CD4-positive, alpha-beta T cell treated with Interleukin-17A for 4 hours (primary cell): ENCODE measurements around the gene CUEDC2.

Experiments used
- DNase-seq: peaks from one replicate; pipeline ENCODE4 v3.0.0-alpha.2; 2020; ENCODE audit warnings: mixed read lengths

CUEDC2 gene

DNA sequence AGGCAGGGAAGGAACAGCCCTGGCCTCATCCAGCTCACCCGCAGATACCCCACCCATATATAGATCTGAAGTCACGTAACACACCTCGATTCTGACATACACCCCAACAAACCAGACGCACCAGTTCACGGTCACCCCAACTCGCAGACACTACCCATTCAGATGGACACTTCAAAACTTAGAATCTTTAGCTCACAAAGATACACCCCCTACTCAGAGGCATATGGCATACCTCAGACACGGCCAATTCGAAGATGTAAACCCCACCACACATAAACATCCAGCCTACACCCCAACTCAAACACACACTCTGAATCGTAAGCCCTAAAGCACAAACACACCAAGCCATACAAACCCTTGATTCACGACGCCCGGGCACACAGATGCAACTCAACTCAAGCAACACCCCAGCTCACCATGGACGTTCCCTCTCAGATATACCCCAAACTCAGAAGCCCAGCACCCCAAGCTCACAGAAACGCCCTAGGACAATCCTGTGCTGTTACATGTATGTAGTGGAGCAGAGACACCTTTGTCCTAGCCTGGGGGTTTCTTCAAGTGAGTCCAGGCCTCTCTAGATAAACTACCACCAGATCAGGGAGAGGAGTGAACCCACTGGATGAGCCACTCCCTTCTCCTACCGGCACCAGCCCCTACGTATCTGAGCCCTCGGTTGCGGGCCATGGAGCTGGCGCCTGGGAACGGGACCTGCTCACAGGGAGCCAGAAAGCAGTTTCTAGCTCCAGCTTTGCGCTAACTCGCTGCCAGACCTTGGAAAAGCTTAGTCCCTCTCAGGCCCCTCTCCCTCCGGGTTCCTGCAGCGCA lies 22.6 kb downstream of the CUEDC2 start:
- no peak for DNase-seq

- peak; percentile 88 for DNase-seq
These were observed 23.4 kb downstream of the CUEDC2 start for GRCh38 chr10:102408728-102409603.

DNA sequence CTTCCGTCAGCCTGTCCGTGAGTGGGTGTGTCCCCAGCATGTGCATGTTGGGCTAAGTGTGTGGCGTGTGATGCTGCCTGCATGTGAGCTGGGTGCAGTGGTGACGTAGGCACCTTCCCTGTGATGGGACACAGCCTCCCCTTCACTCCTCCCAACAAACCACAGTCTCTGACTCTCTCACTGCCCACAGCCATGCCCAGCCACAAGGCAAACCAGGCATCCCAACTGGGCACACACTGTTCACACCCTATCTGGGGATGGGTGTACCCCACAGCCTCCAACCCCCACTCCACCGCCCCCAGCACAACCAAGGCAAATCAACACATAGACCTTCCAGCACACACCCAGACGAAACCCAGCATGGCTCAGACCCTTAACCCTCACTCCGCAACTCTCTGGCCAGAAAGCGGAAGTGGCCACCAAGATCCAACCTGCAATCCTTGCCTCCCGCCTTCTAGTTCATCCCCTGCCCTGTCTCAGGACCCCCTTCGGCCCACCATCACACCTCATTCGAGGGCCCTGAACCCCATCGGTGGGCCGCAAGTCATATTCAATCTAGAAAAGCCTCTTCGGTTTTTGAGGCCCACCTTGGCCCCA lies 24.1 kb downstream of the CUEDC2 start:
- DNase-seq, result no peak

- DNase-seq, result no peak
These were observed 24.8 kb downstream of the CUEDC2 start for GRCh38 chr10:102407425-102408130.

DNA sequence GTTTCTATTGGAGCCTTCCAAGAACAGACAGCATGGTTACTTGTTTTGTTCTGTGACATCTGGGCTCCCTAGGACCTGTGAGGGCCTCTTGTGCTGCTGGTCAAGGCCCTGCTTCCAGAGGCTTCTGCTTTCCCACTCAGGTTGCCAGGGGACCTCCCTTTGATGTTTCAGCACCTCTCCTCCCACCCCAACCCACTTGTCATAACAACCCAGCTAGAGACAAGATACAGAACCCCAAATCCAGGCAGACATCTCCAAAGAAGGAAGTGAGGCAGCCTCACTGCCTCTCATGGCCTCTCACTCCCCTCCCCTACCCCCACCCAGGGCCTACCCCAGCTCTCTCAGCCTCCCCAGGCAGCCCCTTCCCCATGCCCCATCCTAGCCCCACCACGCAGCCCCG lies 25.6 kb downstream of the CUEDC2 start:
- DNase-seq, result no peak

- DNase-seq, result no peak
These were observed 26.7 kb downstream of the CUEDC2 start for GRCh38 chr10:102405632-102406031.

DNA sequence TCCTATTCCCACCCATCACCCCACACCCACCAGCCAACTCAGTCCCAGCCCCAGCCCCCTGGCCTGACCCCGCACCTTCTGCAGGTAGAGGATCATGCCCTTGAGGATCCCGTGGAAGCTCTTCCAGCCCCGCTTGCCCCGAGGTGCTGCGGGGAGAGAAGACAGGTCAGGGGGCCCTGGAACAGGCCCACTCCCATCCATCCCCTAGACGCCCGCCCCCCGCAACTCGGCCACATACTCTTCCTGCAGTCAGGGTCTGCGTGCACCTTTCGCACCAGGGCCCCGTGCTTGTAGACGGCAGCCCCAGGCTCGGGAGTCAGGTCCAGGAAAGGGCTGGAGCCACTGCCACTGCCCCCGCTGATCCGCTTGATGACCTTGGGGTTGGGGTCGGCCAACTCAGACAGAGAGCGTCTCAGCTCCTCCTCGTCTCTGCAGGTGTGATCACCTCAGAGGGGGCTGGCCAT lies 27.2 kb downstream of the CUEDC2 start:
- no peak for DNase-seq

DNA sequence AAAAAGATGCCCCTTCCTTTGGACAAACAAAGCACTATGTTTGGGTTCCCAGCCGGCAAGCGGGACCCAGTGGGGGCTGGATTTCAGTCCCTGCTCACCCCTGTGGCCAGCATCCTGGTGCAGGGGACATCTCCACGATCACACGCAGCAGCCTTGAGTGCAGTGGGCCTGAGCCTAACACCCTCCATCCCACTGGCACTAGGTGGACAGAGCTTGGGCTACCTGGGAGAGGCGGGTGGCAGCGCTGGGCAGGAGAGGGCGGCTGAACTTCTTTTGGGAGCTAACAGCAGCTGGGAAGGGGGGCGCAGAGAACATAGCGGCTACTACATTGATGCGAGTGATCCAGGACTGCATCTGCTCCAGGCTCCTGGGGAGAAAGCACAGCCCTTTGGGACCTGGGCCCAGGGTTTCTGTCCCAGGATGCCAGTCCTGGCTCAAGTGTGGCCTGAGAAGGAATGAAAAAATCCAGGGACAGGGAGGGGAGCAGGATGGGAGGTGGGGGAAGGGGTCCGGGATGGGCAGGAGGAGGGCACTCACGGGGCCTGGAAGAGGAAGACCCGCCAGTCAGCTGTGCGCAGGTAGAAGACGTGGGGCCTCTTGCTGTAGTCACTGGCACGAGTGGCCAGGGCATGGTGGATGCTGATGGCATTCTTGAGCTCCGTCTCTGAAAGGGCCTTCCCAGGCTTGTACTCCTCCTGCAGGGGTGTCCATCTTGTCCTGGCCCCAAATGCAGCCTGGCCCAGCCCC lies 27.8 kb downstream of the CUEDC2 start:
- DNase-seq, result no peak

DNA sequence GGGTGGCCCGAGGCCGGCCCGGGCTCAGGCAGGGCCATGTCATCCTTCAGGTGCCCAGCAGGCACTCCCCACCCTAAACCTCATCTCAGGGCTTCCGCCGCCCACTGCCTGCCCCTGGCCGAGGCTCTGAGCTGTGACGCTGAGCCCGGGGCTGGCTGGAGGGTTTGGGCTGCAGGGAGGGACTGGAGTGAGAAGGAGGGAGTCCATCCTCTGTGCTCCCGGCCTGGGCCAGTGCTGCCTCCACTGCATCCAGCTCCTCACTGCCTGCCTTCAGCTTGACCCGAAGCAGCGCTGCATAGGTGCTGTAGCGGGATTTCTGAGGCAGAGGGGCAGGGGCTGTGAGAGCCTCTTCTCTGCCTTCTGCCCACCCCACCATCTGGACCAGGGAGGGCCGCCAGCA lies 29.3 kb downstream of the CUEDC2 start:
- no peak for DNase-seq

GRCh38 chr10:102402512-102402896 lies 29.9 kb downstream of the CUEDC2 start:
- DNase-seq, result no peak

GRCh38 chr10:102401735-102402511 lies 30.5 kb downstream of the CUEDC2 start:
- DNase-seq, result no peak

- no peak for DNase-seq
These were observed 31.1 kb downstream of the CUEDC2 start for GRCh38 chr10:102401342-102401654.

- DNase-seq, result no peak
These were observed 31.6 kb downstream of the CUEDC2 start for GRCh38 chr10:102400598-102401341.

- no peak for DNase-seq
These were observed 32.3 kb downstream of the CUEDC2 start for GRCh38 chr10:102400076-102400475.

DNA sequence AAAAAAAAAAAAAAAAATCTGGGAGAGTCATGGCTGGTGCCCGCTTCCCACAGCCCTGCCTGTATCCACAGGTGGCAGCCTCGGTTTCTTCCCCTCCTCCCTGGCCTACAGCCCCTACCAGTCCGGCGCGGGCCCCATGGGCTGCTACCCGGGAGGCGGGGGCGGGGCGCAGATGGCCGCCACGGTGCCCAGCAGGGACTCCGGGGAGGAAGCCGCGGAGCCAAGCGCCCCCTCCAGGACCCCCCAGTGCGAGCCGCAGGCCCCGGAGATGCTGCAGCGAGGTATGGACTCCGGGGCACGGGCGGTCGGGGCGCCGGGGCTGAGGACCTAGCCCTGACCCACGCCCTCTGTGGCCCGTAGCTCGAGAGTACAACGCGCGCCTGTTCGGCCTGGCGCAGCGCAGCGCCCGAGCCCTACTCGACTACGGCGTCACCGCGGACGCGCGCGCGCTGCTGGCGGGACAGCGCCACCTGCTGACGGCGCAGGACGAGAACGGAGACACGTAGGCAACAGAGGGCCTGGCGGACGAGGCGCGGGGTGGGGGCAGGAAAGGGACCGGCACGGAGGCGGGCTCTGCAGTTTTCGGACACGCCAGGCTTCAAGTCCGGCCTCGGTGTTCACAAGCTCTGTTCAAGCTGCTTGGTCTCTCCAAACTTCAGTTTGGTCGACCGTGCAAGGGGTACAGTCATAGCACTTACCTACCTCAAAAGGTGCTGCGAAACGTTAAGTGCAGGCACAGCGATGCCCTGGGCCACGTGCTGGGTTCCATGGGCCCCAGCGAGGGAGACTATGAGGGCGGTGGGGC lies 33.0 kb downstream of the CUEDC2 start:
- peak; percentile 90 for DNase-seq

- DNase-seq, result no peak
These were observed 34.0 kb downstream of the CUEDC2 start for GRCh38 chr10:102398172-102399020.

GRCh38 chr10:102397222-102398171 lies 34.9 kb downstream of the CUEDC2 start:
- DNase-seq, result no peak

GRCh38 chr10:102396730-102397151 lies 35.6 kb downstream of the CUEDC2 start:
- no peak for DNase-seq
